ENCODE measurements around the gene HRCT1. TPM values are rescaled to one million over a fixed set of nuclear protein-coding genes. Genes with fewer than 3 reads are reported as not detected.

Gene HRCT1
- total and polyA plus RNA-seq, 2 donors (not counting 1 experiment from before 2014, with no cell fraction given): not detected

GRCh38 chr9:35856882-35857281, 49.1 kb upstream of the HRCT1 start:
- Histone ChIP-seq H3K4me1 (ENCODE audit: control insufficient read depth in 2 of 2, insufficient read depth in 2 of 2, low read length in 2 of 2) (peaks cover 0 to 5% of the 10 kb centered on the region in 2 donors), H2AFZ (ENCODE audit: insufficient read depth, low read depth, low read length, poor library complexity, severe bottlenecking) (no peak overlapping the region), H3K27me3 (replicated peaks in 1 of 4; ENCODE audit: control extremely low read depth in 1 of 4, control insufficient read depth in 3 of 4, insufficient read depth in 4 of 4, low read length in 3 of 4) (peaks cover 0 to 6% (median 0%) of the 10 kb centered on the region in 4 experiments), H3K36me3 (replicated peaks in 1 of 2; ENCODE audit: control extremely low read depth in 1 of 2, control insufficient read depth in 1 of 2, extremely low read depth in 1 of 2, insufficient read depth in 2 of 2, low read length in 1 of 2) (no peaks in the 10 kb centered on the region), H3K9me3 (ENCODE audit: control extremely low read depth in 1 of 3, control insufficient read depth in 2 of 3, insufficient read depth in 1 of 3, low read length in 2 of 3) (no peaks in the 10 kb centered on the region), H3K4me2 (replicated peaks; ENCODE audit: low read depth, low read length, poor library complexity, severe bottlenecking) (no peak overlapping the region), H4K20me1 (ENCODE audit: control insufficient read depth, insufficient read depth, low read length, poor library complexity, severe bottlenecking) (no peaks in the 10 kb centered on the region), H3K9ac (ENCODE audit: low read length) (no peak overlapping the region), H3K27ac (ENCODE audit: low read length in 2 of 2) (no peak overlapping the region), H3K4me3 (ENCODE audit: control extremely low read depth in 1 of 5, extremely low read depth in 1 of 5, insufficient read depth in 1 of 5, low read depth in 2 of 5, low read length in 4 of 5) (no peak overlapping the region), H3K79me2 (ENCODE audit: control insufficient read depth, insufficient read depth, low read length) (no peaks in the 10 kb centered on the region)
- ATAC-seq (ENCODE audit: low read depth) (no peak), DNase-seq (no peak)
- Mint-ChIP-seq H3K4me3 (no peak overlapping the region), H3K4me1 (peaks cover 3% of the 10 kb centered on the region), H3K9me3 (ENCODE audit: insufficient read depth) (no peaks in the 10 kb centered on the region), H3K27ac (no peak overlapping the region), H3K27me3 (peaks cover 14% of the 10 kb centered on the region)
- no peak for TF ChIP-seq CTCF (IDR thresholded peaks at IDR 0.05)
- intact Hi-C loops (cut with micrococcal nuclease): no loop called here
- WGBS (ENCODE audit: insufficient coverage): 93% methylated on average over 5 of the region's 5 CpGs
- ChIA-PET POLR2A (no interaction called here), CTCF (interaction anchor here (0.7 to 2.8 kb wide), 4 partner anchors 22 to 67 kb away, joined by 3 to 11 read pairs (median 8); no protein-coding TSS in a partner anchor)

GRCh38 chr9:35858458-35858857, 47.5 kb upstream of the HRCT1 start:
- H3K27ac Mint-ChIP-seq: no peak overlapping the region

More at GRCh38 chr9:35858458-35858857, 47.5 kb upstream of the HRCT1 start:
- Mint-ChIP-seq H3K9me3 (ENCODE audit: insufficient read depth) (no peaks in the 10 kb centered on the region), H3K4me3 (no peak overlapping the region), H3K27me3 (peaks cover 22% of the 10 kb centered on the region), H3K4me1 (no peaks in the 10 kb centered on the region)
- Histone ChIP-seq H3K4me1 (ENCODE audit: control insufficient read depth in 2 of 2, insufficient read depth in 2 of 2, low read length in 2 of 2) (no peaks in the 10 kb centered on the region), H2AFZ (ENCODE audit: insufficient read depth, low read depth, low read length, poor library complexity, severe bottlenecking) (no peak overlapping the region), H3K9ac (ENCODE audit: low read length) (no peak overlapping the region), H3K36me3 (replicated peaks in 1 of 2; ENCODE audit: control extremely low read depth in 1 of 2, control insufficient read depth in 1 of 2, extremely low read depth in 1 of 2, insufficient read depth in 2 of 2, low read length in 1 of 2) (no peaks in the 10 kb centered on the region), H3K9me3 (ENCODE audit: control extremely low read depth in 1 of 3, control insufficient read depth in 2 of 3, insufficient read depth in 1 of 3, low read length in 2 of 3) (no peaks in the 10 kb centered on the region), H3K27ac (ENCODE audit: low read length in 2 of 2) (no peak overlapping the region), H3K4me3 (ENCODE audit: control extremely low read depth in 1 of 5, extremely low read depth in 1 of 5, insufficient read depth in 1 of 5, low read depth in 2 of 5, low read length in 4 of 5) (no peak overlapping the region), H3K4me2 (replicated peaks; ENCODE audit: low read depth, low read length, poor library complexity, severe bottlenecking) (no peak overlapping the region), H3K27me3 (replicated peaks in 1 of 4; ENCODE audit: control extremely low read depth in 1 of 4, control insufficient read depth in 3 of 4, insufficient read depth in 4 of 4, low read length in 3 of 4) (peaks cover 0 to 6% (median under 1%) of the 10 kb centered on the region in 4 experiments), H4K20me1 (ENCODE audit: control insufficient read depth, insufficient read depth, low read length, poor library complexity, severe bottlenecking) (no peaks in the 10 kb centered on the region), H3K79me2 (ENCODE audit: control insufficient read depth, insufficient read depth, low read length) (no peaks in the 10 kb centered on the region)
- TF ChIP-seq CTCF (IDR thresholded peaks at IDR 0.05) (no peak), EZH2 (IDR thresholded peaks at IDR 0.05; ENCODE audit: borderline replicate concordance, insufficient read depth, low read depth, low read length, poor library complexity, severe bottlenecking) (no peak)
- DNase-seq: no peak
- 74% methylated on average over 3 of the region's 5 CpGs for WGBS (ENCODE audit: insufficient coverage)
- intact Hi-C loops (cut with micrococcal nuclease): no loop called here
- CTCF ChIA-PET: interaction anchor here (0.9 to 4.0 kb wide), 5 partner anchors 23 to 68 kb away, joined by 3 to 17 read pairs (median 10); no protein-coding TSS in a partner anchor
- POLR2A ChIA-PET: no interaction called here
- ATAC-seq (ENCODE audit: low read depth): no peak
